GM23338 (cell line): ENCODE data around the gene AQP11. TPM values are rescaled to one million over a fixed set of nuclear protein-coding genes. Genes with fewer than 3 reads are reported as not detected.

ENCODE experiments used
- ATAC-seq: fragments of 200-7000 bp; cut with Tn5 transposase; 3 replicates; pipeline ENCODE4 v1.9.1; 2020
- DNase-seq: peaks from one replicate; pipeline ENCODE4 v3.0.0-alpha.2; 2015; ENCODE audit warnings: low spot score
- H2AFZ ChIP-seq: fragments of 200-600 bp; sonication (generic); 2 replicates; pipeline ENCODE4 v1.8.0; 2016; ENCODE audit warnings: antibody characterized with exemption, mild to moderate bottlenecking, moderate library complexity
- H3F3A ChIP-seq: fragments of 200-600 bp; sonication (generic); replicated peaks from 2 replicates; pipeline ENCODE4 v1.8.0; 2017; ENCODE audit warnings: antibody characterized with exemption, mixed run types, low read depth
- H3K27ac ChIP-seq: fragments of 200-600 bp; sonication (generic); 2 replicates; pipeline ENCODE4 v1.6.1; 2016; ENCODE audit warnings: low read depth
- H3K27me3 ChIP-seq: fragments of 200-600 bp; sonication (generic); 2 replicates; pipeline ENCODE4 v1.8.0; 2016; ENCODE audit warnings: mild to moderate bottlenecking, mixed run types, moderate library complexity; ENCODE audit not compliant: insufficient read depth
- H3K36me3 ChIP-seq: fragments of 200-600 bp; sonication (generic); 2 replicates; pipeline ENCODE4 v1.8.0; 2016; ENCODE audit warnings: mild to moderate bottlenecking; ENCODE audit not compliant: insufficient read depth
- H3K4me1 ChIP-seq: fragments of 200-600 bp; sonication (generic); 2 replicates; pipeline ENCODE4 v1.8.0; 2016; ENCODE audit warnings: mild to moderate bottlenecking, moderate library complexity; ENCODE audit not compliant: insufficient read depth
- H3K4me2 ChIP-seq: fragments of 200-600 bp; sonication (generic); 2 replicates; pipeline ENCODE4 v1.7.1; 2017; ENCODE audit warnings: mixed run types
- H3K4me3 ChIP-seq: fragments of 200-600 bp; sonication (generic); 2 replicates; pipeline ENCODE4 v1.6.1; 2016; ENCODE audit warnings: mixed run types
- H3K79me2 ChIP-seq: fragments of 200-600 bp; sonication (generic); replicated peaks from 2 replicates; pipeline ENCODE4 v1.8.0; 2017; ENCODE audit warnings: mild to moderate bottlenecking; ENCODE audit not compliant: insufficient read depth
- H3K9me2 ChIP-seq: fragments of 200-600 bp; sonication (generic); 2 replicates; pipeline ENCODE4 v1.8.0; 2017; ENCODE audit not compliant: insufficient read depth
- H4K20me1 ChIP-seq: fragments of 200-600 bp; sonication (generic); replicated peaks from 2 replicates; pipeline ENCODE4 v1.8.0; 2017; ENCODE audit warnings: mild to moderate bottlenecking; ENCODE audit not compliant: insufficient read depth
- H3K27ac Mint-ChIP-seq: 2 replicates; pipeline ENCODE4 v1.8.0; 2020; ENCODE audit warnings: inconsistent platforms, mild to moderate bottlenecking, moderate library complexity, mixed read lengths
- H3K27me3 Mint-ChIP-seq: 3 replicates; pipeline ENCODE4 v1.8.0; 2022; ENCODE audit warnings: low read depth, mild to moderate bottlenecking, moderate library complexity, mixed read lengths, inconsistent platforms; ENCODE audit not compliant: insufficient read depth, poor library complexity
- H3K36me3 Mint-ChIP-seq: 3 replicates; pipeline ENCODE4 v1.8.0; 2021; ENCODE audit warnings: low read depth, mild to moderate bottlenecking, inconsistent platforms, moderate library complexity, mixed read lengths
- H3K4me1 Mint-ChIP-seq: 3 replicates; pipeline ENCODE4 v1.8.0; 2020; ENCODE audit warnings: mild to moderate bottlenecking, inconsistent platforms, mixed read lengths
- H3K4me3 Mint-ChIP-seq: 3 replicates; pipeline ENCODE4 v1.8.0; 2021; ENCODE audit warnings: moderate library complexity, mild to moderate bottlenecking, inconsistent platforms, mixed read lengths
- H3K9me3 Mint-ChIP-seq: 3 replicates; pipeline ENCODE4 v1.8.0; 2020; ENCODE audit warnings: moderate library complexity, mild to moderate bottlenecking, inconsistent platforms, mixed read lengths
- CREB1 ChIP-seq: fragments of 250-450 bp; sonication (Bioruptor Pico); IDR thresholded peaks from 2 replicates; pipeline ENCODE4 v1.5.0; 2020; ENCODE audit warnings: low read depth, mild to moderate bottlenecking, moderate library complexity
- EZH2phosphoT487 ChIP-seq: fragments of 200-600 bp; sonication (generic); IDR thresholded peaks from one replicate; pipeline ENCODE4 v1.8.1; 2018; ENCODE audit warnings: antibody characterized with exemption; ENCODE audit not compliant: unreplicated experiment
- JUNB ChIP-seq: IDR thresholded peaks from one replicate; pipeline ENCODE4 v1.6.1; 2016; ENCODE audit warnings: antibody characterized with exemption; ENCODE audit not compliant: unreplicated experiment
- NANOG ChIP-seq: IDR thresholded peaks from 2 replicates; pipeline ENCODE4 v1.6.1; 2016; ENCODE audit warnings: antibody characterized with exemption, borderline replicate concordance
- POLR2AphosphoS5 ChIP-seq: IDR thresholded peaks from 2 replicates; pipeline ENCODE4 v1.6.1; 2016; ENCODE audit warnings: antibody characterized with exemption, low read depth
- REST ChIP-seq: IDR thresholded peaks from one replicate; pipeline ENCODE4 v1.6.1; 2018; ENCODE audit warnings: antibody characterized with exemption; ENCODE audit not compliant: unreplicated experiment
- STAT1 ChIP-seq: IDR thresholded peaks from one replicate; pipeline ENCODE4 v1.6.1; 2016; ENCODE audit warnings: antibody characterized with exemption; ENCODE audit not compliant: unreplicated experiment
- ZNF114 ChIP-seq: fragments of 250-450 bp; sonication (Bioruptor Pico); IDR thresholded peaks from 2 replicates; pipeline ENCODE4 v1.5.0; 2020; ENCODE audit warnings: mild to moderate bottlenecking, moderate library complexity
- ZNF331 ChIP-seq: fragments of 250-450 bp; sonication (Bioruptor Pico); IDR thresholded peaks from 2 replicates; pipeline ENCODE4 v1.5.0; 2020; ENCODE audit warnings: low read depth, mild to moderate bottlenecking, moderate library complexity
- polyA plus RNA-seq: library from polyadenylated mRNA; unstranded; fragments of >200 nt; fragmentation: Nextera tagmentation; extraction: Ambion mirVana; gene quantifications from 2 replicates; pipeline ENCODE4 v1.2.1, GENCODE V29; 2016
- total RNA-seq: library from RNA; depleted of rRNA; stranded (reverse); fragments of >200 nt; shearing (Covaris generic); gene quantifications from 2 replicates; pipeline ENCODE4 v1.2.3, GENCODE V29; 2014
- TF ChIP-seq, protein P1 (sequence below), 2 experiments: fragments of 200-600 bp in 1 of 2; sonication (generic) in 1 of 2; conservative IDR thresholded peaks; 2 replicates each; pipeline versions ENCODE4 v1.5.1 to v1.6.1; 2016 to 2017; ENCODE audit warnings: antibody characterized with exemption in 2 of 2, low read depth in 2 of 2, mild to moderate bottlenecking in 2 of 2, moderate library complexity in 1 of 2
- TF ChIP-seq, protein P2 (sequence below): IDR thresholded peaks from 2 replicates; pipeline ENCODE4 v1.6.1; 2016; ENCODE audit warnings: antibody characterized with exemption

AQP11 gene
- total and polyA plus RNA-seq, 2 experiments from 2014 or later = 1.8 to 3.4 TPM

DNA sequence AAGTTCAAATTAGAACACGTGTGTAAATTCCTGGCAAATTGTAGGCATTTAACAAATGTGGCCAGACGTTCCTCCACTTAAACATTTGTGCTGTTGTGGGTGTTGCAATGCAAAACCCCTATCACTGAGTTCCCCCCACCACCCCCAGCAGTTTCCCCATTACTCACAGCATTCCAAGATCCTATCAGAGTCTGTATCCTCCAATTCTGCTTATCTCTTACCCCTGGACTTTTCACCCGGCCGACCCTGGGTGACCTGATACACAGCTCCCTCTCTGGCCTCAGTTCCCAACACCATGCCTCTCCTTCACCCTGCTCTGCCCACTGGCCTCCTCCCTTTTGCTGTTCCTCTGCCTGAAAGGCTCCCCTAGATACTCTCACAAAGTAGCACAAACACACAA lies 31.4 kb upstream of the AQP11 start (continued):
- TF ChIP-seq REST = no peak
- no peak for TF ChIP-seq POLR2AphosphoS5
- no peak for TF ChIP-seq ZNF331
- TF ChIP-seq EZH2phosphoT487 = no peak
- no peak for TF ChIP-seq JUNB
- TF ChIP-seq ZNF114 (CRISPR knock-in tag) = no peak

DNA sequence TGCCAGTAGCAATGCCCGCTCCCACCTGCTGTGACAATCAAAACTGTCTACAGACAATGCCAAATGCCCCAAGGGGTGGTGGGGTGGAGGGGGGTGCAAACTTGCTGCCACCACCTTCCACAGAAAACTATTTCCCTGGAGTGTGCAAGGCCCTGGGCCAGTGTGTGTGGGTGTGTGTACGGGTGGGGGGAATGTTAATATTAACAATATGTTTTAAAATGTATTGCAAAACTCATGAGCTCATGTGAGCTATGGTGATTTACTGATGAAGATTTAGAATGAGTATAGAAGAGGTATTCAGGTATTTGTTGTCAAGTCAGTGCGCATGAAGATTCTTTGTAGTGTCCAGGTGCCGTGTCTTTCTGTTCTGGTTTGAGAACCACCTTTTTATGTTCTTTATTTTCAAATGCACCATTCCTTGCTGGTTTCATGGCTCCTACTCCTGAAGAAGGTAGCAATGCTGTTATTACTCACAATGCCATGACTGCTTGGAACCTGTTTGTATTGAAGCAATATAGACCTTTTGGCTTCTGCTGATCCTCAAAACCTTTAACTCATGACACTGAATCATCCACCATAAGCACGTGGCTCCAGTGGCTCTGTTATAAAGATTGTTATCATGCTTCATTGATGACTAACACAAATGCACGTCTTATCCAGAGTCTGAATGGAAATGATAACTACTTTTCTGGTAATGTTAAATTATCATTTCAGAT lies 29.9 kb upstream of the AQP11 start:
- Mint-ChIP-seq H3K27me3 (peaks cover 5% of the 10 kb centered on the region), H3K36me3 (no peaks in the 10 kb centered on the region), H3K4me1 (no peaks in the 10 kb centered on the region), H3K9me3 (no peaks in the 10 kb centered on the region; the same call in 2 of the 3 replicates), H3K27ac (no peak overlapping the region), H3K4me3 (no peak overlapping the region)
- no peaks in the 10 kb centered on the region for H3K9me2 ChIP-seq
- H3K4me2 ChIP-seq = no peak overlapping the region
- no peaks in the 10 kb centered on the region for H3K27me3 ChIP-seq
- no peak overlapping the region for H3K4me3 ChIP-seq
- H3K79me2 ChIP-seq = no peaks in the 10 kb centered on the region
- no peaks in the 10 kb centered on the region for H4K20me1 ChIP-seq
- no peak for ATAC-seq
- no peak overlapping the region for H3K27ac ChIP-seq
- no peaks in the 10 kb centered on the region for H3K4me1 ChIP-seq
- H2AFZ ChIP-seq = no peak overlapping the region
- H3F3A ChIP-seq = peaks cover 8% of the 10 kb centered on the region; the same call in 1 of the 2 replicates
- H3K36me3 ChIP-seq = no peaks in the 10 kb centered on the region
- TF ChIP-seq ZNF114 (CRISPR knock-in tag) = no peak
- no peak for DNase-seq

GRCh38 chr11:77560605-77561004 lies 29.1 kb upstream of the AQP11 start:
- Histone ChIP-seq H3K36me3 (no peaks in the 10 kb centered on the region), H3K4me2 (no peak overlapping the region), H2AFZ (no peak overlapping the region)

More at GRCh38 chr11:77560605-77561004, 29.1 kb upstream of the AQP11 start:
- Mint-ChIP-seq H3K4me3 (no peak overlapping the region), H3K4me1 (no peaks in the 10 kb centered on the region), H3K27me3 (peaks cover 9% of the 10 kb centered on the region), H3K9me3 (peaks cover 3% of the 10 kb centered on the region; the same call in 1 of the 3 replicates), H3K36me3 (no peaks in the 10 kb centered on the region), H3K27ac (no peak overlapping the region)
- Histone ChIP-seq H3K27ac (no peak overlapping the region), H3K4me3 (no peak overlapping the region), H3K9me2 (no peaks in the 10 kb centered on the region), H3K27me3 (no peaks in the 10 kb centered on the region), H3K79me2 (no peaks in the 10 kb centered on the region), H3K4me1 (no peaks in the 10 kb centered on the region), H4K20me1 (no peaks in the 10 kb centered on the region), H3F3A (peaks cover 8% of the 10 kb centered on the region; the same call in 1 of the 2 replicates)
- TF ChIP-seq, protein P1, sequence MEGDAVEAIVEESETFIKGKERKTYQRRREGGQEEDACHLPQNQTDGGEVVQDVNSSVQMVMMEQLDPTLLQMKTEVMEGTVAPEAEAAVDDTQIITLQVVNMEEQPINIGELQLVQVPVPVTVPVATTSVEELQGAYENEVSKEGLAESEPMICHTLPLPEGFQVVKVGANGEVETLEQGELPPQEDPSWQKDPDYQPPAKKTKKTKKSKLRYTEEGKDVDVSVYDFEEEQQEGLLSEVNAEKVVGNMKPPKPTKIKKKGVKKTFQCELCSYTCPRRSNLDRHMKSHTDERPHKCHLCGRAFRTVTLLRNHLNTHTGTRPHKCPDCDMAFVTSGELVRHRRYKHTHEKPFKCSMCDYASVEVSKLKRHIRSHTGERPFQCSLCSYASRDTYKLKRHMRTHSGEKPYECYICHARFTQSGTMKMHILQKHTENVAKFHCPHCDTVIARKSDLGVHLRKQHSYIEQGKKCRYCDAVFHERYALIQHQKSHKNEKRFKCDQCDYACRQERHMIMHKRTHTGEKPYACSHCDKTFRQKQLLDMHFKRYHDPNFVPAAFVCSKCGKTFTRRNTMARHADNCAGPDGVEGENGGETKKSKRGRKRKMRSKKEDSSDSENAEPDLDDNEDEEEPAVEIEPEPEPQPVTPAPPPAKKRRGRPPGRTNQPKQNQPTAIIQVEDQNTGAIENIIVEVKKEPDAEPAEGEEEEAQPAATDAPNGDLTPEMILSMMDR (conservative IDR thresholded peaks at IDR 0.05; ENCODE audit: low read depth in 2 of 2) = no peak
- TF ChIP-seq REST (no peak), CREB1 (CRISPR knock-in tag) (no peak), JUNB (no peak), STAT1 (no peak), ZNF114 (CRISPR knock-in tag) (no peak), POLR2AphosphoS5 (no peak), NANOG (no peak)
- TF ChIP-seq, protein P2, sequence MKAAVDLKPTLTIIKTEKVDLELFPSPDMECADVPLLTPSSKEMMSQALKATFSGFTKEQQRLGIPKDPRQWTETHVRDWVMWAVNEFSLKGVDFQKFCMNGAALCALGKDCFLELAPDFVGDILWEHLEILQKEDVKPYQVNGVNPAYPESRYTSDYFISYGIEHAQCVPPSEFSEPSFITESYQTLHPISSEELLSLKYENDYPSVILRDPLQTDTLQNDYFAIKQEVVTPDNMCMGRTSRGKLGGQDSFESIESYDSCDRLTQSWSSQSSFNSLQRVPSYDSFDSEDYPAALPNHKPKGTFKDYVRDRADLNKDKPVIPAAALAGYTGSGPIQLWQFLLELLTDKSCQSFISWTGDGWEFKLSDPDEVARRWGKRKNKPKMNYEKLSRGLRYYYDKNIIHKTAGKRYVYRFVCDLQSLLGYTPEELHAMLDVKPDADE = no peak
- ATAC-seq = no peak
- DNase-seq = no peak
